ENCODE results near the gene HOXB3.
"Not testable (repeated sequence)": the region's sequence is repeated elsewhere in the genome, so short reads cannot be mapped to it uniquely, and the experiment has no call there.

HOXB3 gene

GRCh38 chr17:48542114-48542656 lies 47.9 kb downstream of the HOXB3 start:
- no peak for DNase-seq

GRCh38 chr17:48541577-48542113 lies 48.4 kb downstream of the HOXB3 start:
- DNase-seq, result no peak

- DNase-seq, result no peak
Measured at GRCh38 chr17:48541036-48541576, 48.9 kb downstream of the HOXB3 start.

- no peak for DNase-seq
Measured at GRCh38 chr17:48540213-48540612, 49.8 kb downstream of the HOXB3 start.

GRCh38 chr17:48539177-48539576 lies 50.9 kb downstream of the HOXB3 start:
- no peak for DNase-seq

GRCh38 chr17:48537316-48537715 lies 52.7 kb downstream of the HOXB3 start:
- no peak for DNase-seq

GRCh38 chr17:48535793-48536559 lies 54.1 kb downstream of the HOXB3 start:
- not testable (repeated sequence) for DNase-seq

GRCh38 chr17:48532261-48532660 lies 57.8 kb downstream of the HOXB3 start:
- DNase-seq, result no peak

GRCh38 chr17:48530887-48531272 lies 59.2 kb downstream of the HOXB3 start, which contains the start of gene HOXB1:
TSS of gene HOXB1 (minus strand) at chr17:48531011. CDS start at chr17:48530904, 107 bp downstream.
- DNase-seq, result no peak

GRCh38 chr17:48530208-48530886 lies 59.7 kb downstream of the HOXB3 start:
- DNase-seq, result no peak

- no peak for DNase-seq
Measured at GRCh38 chr17:48529683-48530009, 60.4 kb downstream of the HOXB3 start.

GRCh38 chr17:48528936-48529682 lies 60.9 kb downstream of the HOXB3 start:
- no peak for DNase-seq

GRCh38 chr17:48528153-48528935 lies 61.7 kb downstream of the HOXB3 start:
- no peak for DNase-seq

- no peak for DNase-seq
Measured at GRCh38 chr17:48527547-48527932, 62.5 kb downstream of the HOXB3 start.

GRCh38 chr17:48526608-48527546 lies 63.2 kb downstream of the HOXB3 start:
- no peak for DNase-seq

GRCh38 chr17:48523010-48523409 lies 67.0 kb downstream of the HOXB3 start:
- DNase-seq, result no peak

- peak; percentile 91 for DNase-seq
Measured at GRCh38 chr17:48522031-48522653, 67.9 kb downstream of the HOXB3 start.

GRCh38 chr17:48520631-48521079 lies 69.4 kb downstream of the HOXB3 start:
- no peak for DNase-seq

- DNase-seq, result no peak
Measured at GRCh38 chr17:48519427-48519826, 70.6 kb downstream of the HOXB3 start.

- no peak for DNase-seq
Measured at GRCh38 chr17:48517478-48517877, 72.6 kb downstream of the HOXB3 start.
